GM12865 (cell line): Measurements from ENCODE around the gene MIEF1.

Experiments used
- DNase-seq: peaks from one replicate; pipeline ENCODE4 v3.0.0; 2010; ENCODE audit warnings: low read depth
- H3K4me3 ChIP-seq: 2 replicates; pipeline ENCODE4 v1.5.1; 2011; ENCODE audit warnings: mild to moderate bottlenecking, low read depth, low read length, control low read depth
- CTCF ChIP-seq: IDR thresholded peaks from 2 replicates; pipeline ENCODE4 v1.5.1; 2011; ENCODE audit warnings: low read length, control low read depth, low read depth, inconsistent platforms; ENCODE audit not compliant: insufficient read depth; ENCODE audit errors: missing control alignments

Gene MIEF1

GRCh38 chr22:39476664-39477063 is 25.4 kb upstream of the MIEF1 start:
- no peak for TF ChIP-seq CTCF
- no peak for DNase-seq
- H3K4me3 ChIP-seq: no peak overlapping the region

GRCh38 chr22:39477542-39477941 is 24.5 kb upstream of the MIEF1 start:
- no peak for DNase-seq
- TF ChIP-seq CTCF: no peak

GRCh38 chr22:39478441-39478850 is 23.6 kb upstream of the MIEF1 start:
- DNase-seq: no peak
- H3K4me3 ChIP-seq: no peak overlapping the region
- no peak for TF ChIP-seq CTCF

More at GRCh38 chr22:39477542-39477941, 24.5 kb upstream of the MIEF1 start:
- H3K4me3 ChIP-seq: no peak overlapping the region

GRCh38 chr22:39479254-39479653 is 22.8 kb upstream of the MIEF1 start:
- no peak for DNase-seq
- no peak overlapping the region for H3K4me3 ChIP-seq
- no peak for TF ChIP-seq CTCF

GRCh38 chr22:39480557-39480956 is 21.5 kb upstream of the MIEF1 start:
- TF ChIP-seq CTCF: no peak

GRCh38 chr22:39481054-39481453 is 21.0 kb upstream of the MIEF1 start:
- DNase-seq: no peak
- no peak for TF ChIP-seq CTCF
- H3K4me3 ChIP-seq: no peak overlapping the region

More at GRCh38 chr22:39480557-39480956, 21.5 kb upstream of the MIEF1 start:
- no peak overlapping the region for H3K4me3 ChIP-seq
- no peak for DNase-seq

- no peak overlapping the region for H3K4me3 ChIP-seq
- no peak for DNase-seq
- no peak for TF ChIP-seq CTCF
Measured at GRCh38 chr22:39481595-39481994, 20.5 kb upstream of the MIEF1 start.
